OCI-LY3 (cell line): ENCODE measurements around the gene ASH1L.

Source experiments
- CTCF ChIP-seq: fragments of 200-600, 300-600 bp; sonication (generic); IDR thresholded peaks from 2 replicates; pipeline ENCODE4 v1.5.1; 2014; ENCODE audit warnings: antibody characterized with exemption, low read length, low read depth
- EZH2phosphoT487 ChIP-seq: fragments of 200-600 bp; shearing (Covaris generic); IDR thresholded peaks from 2 replicates; pipeline ENCODE4 v1.6.1; 2018; ENCODE audit warnings: antibody characterized with exemption, mixed run types, low read depth

GRCh38 chr1:155352631-155353030 lies 210.0 kb downstream of the ASH1L start:
- TF ChIP-seq CTCF, result no peak
- no peak for TF ChIP-seq EZH2phosphoT487
